HG03354 (cell line): ENCODE data around the gene ZC3H10.
A peak's percentile ranks its signal among the peaks of the same experiment; 100 is the strongest.
"Not testable (repeated sequence)": the region's sequence is repeated elsewhere in the genome, so short reads cannot be mapped to it uniquely, and the experiment has no call there.

Experiments used
- ATAC-seq: cut with Tn5 transposase; IDR thresholded peaks from one replicate; pipeline ENCODE4 v1.9.1; 2021; ENCODE audit warnings: mild to moderate bottlenecking; ENCODE audit not compliant: unreplicated experiment, poor library complexity, severe bottlenecking

ZC3H10 gene

DNA sequence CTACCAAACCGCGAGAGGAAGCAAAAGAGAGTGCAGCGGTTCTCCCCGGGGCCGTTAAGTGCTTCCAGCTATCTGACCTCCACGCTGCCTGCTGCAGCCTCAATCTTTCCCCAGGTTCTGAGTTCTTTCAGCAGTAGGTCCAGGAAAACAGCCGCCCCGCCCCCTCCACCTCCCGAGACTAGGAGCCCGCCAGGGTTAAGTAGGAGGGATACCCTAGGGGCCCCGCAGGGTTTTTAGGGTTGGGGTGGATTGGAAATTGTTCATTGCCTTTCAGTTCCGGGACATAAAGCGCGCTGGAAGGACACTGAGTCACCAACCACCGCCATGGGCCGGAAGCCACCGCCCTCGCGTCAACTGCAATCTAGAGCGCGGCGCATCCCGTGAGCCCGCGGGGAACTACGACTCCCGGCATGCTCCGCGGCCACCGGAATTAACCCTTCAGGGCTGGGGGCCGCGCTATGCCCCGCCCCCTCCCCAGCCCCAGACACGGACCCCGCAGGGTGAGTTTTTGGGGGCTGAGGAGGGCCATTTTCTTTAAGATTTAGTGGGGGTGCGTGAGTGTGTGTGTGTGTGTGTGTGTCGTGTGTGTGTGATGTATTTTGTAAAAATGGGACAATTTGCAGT is 34.2 kb downstream of the ZC3H10 start, which contains the start of gene MYL6B:
TSS of gene MYL6B (plus strand) at position 456 of the 624 bp plus-strand sequence. CDS start 1,332 bp downstream, outside the sequence.
- peak; percentile 83 for ATAC-seq

DNA sequence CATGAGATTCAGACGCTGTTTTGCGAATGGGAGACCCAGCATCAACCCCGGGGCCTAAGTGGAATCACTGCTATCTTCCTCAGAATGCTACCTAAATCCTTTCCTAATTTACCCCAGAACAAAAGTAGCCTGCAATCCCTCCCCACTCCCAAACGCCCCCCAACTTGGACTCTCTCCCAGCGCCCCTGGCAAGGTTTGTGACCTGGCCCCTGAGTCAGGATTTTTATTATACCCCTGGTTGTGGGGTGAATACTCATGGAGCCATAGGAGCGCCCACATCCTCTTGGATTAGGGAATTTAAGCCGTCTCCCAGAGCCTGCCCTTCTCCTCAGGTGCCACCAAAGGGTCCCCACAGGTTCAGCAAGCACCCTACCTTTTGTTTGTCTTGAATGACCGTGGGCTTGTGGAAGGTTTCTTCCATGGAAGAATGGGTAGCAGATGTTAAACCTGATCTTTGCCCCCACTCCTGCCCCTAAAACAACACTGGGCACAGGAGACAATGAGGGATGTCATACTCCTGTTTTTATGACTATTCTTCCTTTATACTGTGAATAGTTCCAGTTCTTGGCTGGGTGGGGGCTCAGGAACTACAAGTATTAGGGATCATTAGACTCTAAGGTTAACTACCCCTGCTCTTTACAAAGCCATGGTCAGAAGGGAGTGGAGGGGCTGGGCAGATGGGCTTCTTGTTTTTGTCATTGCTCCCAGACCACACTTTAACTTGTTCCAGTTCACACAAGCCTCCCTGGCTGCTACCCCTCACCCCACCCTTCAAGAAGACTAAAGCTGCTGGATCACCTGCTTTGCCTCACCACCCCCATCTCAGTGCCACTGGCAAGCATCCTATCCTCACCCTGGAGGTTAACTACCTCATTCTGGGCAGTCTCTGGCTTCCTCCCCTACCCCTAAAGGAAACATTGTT is 35.0 kb downstream of the ZC3H10 start:
- ATAC-seq: no peak

DNA sequence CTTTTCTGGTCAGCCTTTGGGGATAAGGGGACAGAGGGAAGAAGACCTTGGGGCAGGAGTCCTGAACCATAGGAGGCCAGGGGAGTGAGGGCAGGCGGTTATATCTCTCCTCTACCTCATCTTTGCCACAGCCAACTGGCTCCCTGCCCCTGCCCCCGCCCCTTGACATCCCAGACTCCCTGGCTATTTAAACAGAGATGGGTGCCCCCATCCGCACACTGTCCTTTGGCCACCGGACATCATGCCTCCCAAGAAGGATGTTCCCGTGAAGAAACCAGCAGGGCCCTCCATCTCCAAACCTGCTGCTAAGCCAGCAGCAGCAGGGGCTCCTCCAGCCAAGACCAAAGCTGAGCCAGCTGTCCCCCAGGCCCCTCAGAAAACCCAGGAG is 35.6 kb downstream of the ZC3H10 start:
- ATAC-seq: no peak

DNA sequence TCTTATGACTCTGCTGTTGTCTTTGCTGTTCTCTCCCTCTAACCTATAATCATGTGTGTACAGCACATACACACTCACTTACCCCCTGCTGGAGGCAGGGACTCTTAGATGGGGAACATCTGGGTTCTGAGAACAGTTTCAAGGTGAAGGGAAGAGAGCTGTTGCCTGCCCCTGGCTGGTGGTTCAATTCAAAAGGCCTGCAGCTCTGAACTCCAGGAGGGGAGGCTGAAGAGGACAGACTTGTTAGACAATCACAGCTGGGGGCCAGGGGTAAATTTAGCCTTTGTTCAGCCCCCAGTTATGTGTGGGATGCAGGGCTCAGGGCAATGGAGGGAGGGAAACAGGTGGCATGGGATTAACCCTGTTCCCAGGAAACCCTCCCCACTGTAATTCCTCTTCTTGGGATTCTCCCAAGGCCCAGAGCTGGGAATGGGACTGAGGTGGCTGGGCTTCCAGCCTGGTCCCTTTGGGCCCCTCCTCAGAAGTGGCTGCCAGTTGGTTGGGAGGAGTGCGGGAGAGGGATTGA is 36.2 kb downstream of the ZC3H10 start:
- ATAC-seq: no peak

DNA sequence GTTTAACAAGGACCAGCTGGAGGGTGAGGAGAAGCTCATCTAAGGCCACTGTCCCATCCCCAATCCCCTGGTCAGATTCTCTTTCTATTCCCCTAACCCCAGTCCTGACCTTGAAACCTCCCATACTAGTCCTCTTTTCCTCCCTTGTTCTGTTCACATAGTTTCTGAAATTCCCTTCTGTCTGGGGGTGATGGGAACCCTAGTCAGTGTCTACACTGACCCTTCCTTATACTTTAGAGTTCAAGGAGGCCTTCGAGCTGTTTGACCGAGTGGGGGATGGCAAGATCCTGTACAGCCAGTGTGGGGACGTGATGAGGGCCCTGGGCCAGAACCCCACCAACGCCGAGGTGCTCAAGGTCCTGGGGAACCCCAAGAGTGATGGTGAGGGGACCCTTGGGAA is 36.8 kb downstream of the ZC3H10 start:
- ATAC-seq: no peak

DNA sequence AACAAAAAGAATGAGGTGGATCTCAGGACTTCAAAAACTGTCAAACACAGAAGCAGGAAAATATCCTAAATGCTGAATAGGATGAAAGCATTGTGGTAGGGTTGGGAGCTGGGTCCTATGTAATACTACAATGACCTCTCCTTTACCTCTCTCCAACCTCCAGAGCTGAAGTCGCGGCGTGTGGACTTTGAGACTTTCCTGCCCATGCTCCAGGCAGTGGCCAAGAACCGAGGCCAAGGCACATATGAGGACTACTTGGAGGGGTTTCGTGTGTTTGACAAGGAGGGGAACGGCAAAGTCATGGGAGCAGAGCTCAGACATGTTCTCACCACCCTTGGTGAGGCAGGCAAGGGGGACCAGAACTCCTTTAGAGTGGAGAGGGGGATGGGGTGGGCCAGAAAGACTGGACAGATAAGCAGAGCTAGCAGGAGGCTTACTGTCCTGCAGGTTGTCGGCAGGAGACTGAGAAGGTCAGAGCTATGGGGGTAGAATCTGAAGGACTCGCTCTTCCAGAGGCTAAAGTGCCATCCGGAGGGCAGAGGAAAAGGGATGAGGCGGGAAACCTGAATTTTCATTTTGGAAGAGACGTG is 37.3 kb downstream of the ZC3H10 start:
- ATAC-seq: no peak

DNA sequence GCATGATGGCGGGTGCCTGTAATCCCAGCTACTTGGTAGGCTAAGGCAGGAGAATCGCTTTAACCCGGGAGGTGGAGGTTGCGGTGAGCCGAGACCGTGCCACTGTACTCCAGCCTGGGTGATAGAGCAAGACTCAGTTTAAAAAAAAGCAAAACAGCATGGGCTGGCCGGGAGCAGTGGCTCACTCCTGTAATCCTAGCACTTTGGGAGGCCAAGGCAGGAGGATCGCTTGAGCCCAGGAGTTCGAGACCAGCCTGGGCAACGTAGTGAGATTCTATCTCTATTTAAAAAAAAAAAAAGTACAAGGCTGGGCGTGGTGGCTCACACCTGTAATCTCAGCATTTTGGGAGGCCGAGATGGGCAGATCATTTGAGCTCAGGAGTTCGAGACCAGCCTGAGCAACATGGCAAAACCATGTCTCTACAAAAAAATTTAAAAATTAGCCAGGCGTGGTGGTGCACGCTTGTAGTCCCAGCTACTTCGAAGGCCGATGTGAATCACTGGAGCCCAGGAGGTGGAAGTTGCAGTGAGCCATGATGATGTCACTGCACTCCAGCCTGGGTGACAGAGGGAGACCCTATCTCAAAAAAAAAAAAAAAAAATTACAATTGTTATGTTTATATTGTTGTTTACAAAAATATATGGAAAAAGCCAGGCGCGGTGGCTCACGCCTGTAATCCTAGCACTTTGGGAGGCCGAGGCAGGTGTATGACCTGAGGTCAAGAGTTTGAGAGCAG is 38.6 kb downstream of the ZC3H10 start:
- not testable (repeated sequence) for ATAC-seq

DNA sequence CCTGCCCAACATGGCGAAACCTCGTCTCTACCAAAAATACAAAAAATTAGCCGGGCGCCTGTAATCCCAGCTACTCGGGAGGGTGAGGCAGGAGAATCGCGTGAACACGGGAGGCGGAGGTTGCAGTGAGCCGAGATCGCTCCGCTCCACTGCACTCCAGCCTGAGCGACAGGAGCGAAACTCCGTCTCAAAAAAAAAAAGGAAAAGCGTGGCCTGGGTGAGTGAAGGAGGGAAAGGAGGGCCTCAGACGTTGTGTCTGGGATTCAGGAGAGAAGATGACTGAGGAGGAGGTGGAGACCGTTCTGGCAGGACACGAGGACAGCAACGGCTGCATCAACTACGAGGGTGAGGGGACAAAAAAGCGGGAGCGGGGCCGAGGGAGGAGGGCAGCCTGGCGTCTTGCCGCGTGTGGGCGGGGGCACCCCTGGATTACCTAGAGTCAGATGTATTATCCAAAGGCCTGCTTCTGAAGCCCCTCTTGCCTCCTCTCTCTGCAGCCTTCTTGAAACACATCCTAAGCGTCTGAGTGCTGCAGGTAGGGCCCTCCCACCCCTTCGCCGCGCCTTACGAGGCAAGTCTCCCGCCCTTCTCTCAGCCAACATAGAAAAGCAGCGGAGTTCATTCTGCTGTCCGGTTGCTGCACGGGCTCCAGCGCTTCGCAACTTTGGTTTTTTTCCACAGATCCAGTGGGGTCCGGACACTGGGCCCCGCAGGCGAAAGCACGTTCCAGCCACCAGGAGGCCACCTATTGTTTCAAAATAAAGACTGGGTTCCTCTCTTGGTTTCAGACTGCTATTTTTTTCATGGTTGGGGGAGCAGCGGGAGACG is 39.3 kb downstream of the ZC3H10 start:
- peak; percentile 48 for ATAC-seq

DNA sequence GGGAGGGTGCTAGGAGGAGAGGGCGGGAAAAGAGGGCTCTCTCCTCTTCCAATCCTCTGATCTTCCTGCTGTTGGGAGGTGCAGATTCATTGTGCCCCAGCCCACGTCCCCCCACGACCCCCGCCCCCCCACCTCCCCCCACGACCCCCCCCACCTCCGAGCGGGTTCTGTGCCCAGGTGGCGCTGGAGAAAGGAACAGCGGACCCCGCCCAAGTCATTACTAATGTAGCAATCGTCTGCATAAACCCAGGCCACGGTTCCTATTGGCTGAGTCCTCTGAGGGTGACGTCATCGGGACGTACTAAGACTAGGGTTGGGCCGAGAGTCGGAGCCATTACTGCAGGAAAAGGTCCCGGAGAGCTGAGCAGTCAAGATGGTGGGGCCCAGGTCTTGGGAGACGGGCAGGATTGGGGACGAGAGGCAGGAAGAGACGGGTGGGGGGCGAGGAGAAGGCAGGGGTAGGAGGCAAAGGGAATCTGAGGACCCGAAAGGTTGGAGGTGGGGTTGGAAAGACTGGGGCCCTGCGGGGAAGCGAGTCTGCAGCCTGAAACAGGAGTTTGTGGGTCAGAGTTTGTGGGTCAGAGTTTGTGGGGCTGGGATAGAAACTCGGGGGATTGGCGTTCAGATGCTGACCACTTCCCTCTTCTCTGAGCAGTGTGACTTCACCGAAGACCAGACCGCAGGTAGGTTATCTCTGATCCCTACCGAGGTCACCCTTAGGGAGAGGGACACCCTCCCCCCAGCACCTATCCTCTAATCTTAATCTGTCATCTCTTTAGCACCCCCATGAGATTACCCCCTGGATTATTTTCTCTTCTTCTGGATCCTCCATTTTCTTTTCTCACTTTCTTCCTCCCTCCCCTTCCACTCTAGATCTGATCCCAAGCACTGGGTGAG is 40.2 kb downstream of the ZC3H10 start, which contains the start of gene MYL6:
TSS of gene MYL6 (plus strand) at position 331 of the 897 bp plus-strand sequence. CDS start at position 374, 43 bp downstream.
- ATAC-seq: peak; percentile 89

DNA sequence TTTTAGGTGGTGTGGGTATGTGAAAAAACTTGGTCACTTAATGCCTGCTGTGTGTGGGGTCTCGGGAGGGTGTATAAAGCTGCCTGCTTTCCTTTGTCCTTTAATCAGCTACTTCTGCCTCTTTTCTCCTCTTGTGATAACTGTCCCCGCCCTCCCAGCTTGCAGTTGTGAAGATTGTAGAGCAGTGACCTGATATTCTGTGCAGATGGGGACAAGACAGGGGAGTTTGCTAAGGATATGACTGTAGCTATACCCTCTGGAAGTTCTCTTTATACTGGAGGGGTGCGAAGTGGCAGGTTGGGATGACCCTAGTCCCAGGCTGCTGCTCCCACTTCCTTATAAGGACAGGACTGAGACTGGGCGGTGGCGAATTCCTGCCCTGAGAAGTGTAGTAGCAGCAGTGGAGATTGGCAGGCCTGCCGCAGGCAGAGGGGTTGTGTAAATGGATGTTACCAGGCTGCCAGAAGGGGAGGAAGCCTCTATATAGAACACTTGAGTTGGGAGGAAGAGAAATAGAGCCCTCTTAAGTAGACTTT is 40.9 kb downstream of the ZC3H10 start:
- ATAC-seq: no peak

DNA sequence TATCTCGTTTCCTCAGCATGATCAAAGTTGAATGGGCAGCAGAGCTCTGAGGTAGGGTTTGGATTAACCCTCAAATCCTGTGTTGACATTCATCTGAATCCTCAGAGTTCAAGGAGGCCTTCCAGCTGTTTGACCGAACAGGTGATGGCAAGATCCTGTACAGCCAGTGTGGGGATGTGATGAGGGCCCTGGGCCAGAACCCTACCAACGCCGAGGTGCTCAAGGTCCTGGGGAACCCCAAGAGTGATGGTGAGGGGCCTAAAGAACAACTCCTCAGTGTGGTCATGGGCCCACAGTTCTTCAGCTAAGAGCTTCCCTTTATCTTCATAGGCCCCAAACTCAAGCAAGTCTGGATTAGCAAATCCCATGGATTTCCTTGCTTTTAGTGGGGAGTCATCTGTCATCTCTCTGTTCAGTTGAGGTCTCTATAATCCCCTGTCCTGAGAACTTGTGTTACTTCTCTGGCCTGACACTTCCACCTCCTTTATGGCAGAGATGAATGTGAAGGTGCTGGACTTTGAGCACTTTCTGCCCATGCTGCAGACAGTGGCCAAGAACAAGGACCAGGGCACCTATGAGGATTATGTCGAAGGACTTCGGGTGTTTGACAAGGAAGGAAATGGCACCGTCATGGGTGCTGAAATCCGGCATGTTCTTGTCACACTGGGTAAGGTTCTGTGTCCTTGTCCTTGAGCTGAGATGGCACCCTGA is 41.6 kb downstream of the ZC3H10 start:
- ATAC-seq: no peak

DNA sequence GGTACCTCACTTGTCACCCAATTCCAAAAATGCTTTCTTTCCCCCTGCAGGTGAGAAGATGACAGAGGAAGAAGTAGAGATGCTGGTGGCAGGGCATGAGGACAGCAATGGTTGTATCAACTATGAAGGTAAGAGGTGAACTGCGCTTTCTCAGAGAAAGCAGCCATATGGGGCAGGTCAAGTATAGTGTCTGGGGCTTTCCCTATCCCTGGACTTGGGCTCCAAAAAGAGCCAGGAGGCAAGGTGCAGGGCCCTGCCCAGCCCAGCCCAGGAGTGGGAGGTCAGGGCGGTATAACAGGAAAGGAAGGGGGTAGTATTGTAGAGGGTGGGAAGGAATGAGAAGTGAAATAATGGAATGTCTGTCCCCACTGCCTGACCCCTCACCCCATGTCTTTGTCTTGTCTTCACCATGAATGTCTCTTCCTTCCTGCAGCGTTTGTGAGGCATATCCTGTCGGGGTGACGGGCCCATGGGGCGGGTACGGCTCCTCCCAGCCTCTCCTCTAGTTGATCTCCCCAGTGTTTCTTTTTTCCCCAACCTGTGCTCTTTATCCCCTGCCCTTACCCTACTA is 42.2 kb downstream of the ZC3H10 start:
- ATAC-seq: no peak

DNA sequence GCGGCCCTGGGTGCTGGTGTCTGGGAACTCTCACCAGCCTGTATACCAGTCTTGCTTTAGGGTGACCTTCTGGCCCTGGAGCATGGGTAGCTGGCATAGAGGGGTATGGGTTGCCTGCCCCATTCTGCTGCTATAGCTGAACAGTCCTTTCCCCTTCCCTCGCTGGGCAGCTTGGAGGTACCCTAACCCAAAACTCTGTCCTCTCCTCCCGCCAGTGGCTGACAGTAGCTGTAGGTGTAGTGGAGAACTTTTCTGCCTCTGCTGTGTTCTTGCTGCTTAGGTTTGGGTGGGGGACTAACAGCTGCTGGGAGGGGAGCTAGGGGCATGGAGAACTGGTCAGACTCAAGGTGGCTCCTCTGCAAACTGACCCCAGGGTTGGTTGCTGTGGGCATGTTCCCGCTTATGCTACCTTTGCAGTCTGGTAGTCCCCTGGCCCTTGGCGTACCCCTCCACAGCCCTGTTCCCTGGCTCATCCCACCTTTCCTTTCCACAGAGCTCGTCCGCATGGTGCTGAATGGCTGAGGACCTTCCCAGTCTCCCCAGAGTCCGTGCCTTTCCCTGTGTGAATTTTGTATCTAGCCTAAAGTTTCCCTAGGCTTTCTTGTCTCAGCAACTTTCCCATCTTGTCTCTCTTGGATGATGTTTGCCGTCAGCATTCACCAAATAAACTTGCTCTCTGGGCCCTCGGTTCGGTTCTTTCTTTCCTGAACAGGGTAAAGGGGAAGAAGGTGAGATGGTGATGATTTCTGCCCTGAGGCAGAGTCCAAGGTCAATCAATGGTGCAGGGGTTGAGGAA is 43.0 kb downstream of the ZC3H10 start:
- no peak for ATAC-seq

DNA sequence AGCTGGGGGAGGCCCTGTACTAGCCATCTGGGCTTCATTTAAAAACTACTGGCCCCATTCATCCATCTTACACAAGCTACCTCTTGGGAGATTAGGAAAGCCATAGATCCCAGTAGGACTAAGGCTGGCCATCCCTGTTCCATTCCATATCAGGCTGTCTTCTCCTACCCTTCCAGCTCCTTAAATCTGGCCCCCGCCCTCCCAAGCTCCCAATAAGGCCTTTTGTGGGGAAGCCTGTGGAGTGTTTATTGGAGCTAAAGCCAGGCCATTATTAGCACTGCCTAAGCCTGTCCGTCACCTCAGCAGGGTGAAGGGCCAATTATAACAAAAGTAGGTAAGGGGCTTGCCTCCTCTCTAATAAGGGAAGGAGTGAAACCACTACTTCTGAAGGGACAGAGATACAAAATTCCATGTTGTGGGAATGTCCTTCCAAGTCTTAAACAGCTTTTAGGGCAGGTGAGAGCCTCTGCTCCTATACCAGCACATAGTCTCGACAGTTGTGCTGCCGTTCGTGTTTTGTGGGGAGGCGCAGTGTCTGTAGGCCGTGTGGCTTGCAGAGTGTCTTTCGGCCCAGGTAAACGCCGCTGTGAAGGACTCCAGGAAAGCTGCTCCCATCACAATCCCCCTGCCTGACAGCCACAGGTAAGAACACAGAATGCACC is 43.8 kb downstream of the ZC3H10 start:
- no peak for ATAC-seq

DNA sequence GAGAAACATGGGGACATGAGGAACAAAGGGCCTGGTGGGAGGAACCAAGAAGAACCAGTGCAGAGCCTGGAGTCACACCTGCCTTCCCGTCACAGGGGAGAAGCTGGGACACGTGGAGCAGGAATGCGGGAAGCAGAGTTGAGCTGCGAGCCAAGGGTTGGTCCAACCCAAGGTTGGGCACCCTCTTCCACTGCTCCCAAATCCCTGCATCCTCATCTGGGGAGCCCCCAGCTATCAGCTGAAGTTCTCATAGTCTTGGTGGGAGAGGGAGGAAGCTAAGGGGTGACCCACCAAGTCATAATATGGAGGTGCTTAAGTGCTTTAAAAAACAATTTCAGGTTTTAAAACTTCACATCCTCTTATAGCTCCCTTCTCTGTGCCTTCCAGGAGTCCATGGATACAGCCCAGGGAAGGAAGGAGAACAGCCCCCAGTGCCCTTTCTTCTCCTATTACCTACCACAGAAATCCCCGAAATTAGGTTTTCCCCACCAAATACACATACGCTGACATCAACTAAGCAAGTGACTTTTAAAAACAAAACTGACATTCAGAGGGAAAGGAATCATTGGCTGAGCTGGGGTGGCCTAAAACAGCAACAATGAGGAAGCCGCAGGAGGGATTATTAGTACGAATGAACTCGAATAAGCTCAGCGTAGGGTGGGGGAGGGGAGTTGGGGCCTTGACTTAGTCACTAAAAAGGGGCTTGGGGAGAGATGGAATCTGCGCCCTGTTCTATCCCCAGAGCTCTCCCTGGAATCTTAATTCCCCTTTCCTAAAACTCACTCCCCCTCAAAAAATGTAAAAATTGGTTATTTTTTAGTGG is 44.6 kb downstream of the ZC3H10 start:
- no peak for ATAC-seq
